GM23338 (cell line): Measurements from ENCODE around the gene TGM2. TPM values are rescaled to one million over a fixed set of nuclear protein-coding genes. Genes with fewer than 3 reads are reported as not detected.
"Not testable (repeated sequence)": the region's sequence is repeated elsewhere in the genome, so short reads cannot be mapped to it uniquely, and the experiment has no call there.

Experiments
- ATAC-seq: fragments of 200-7000 bp; cut with Tn5 transposase; 3 replicates; pipeline ENCODE4 v1.9.1; 2020
- DNase-seq: peaks from one replicate; pipeline ENCODE4 v3.0.0-alpha.2; 2015; ENCODE audit warnings: low spot score
- H2AFZ ChIP-seq: fragments of 200-600 bp; sonication (generic); 2 replicates; pipeline ENCODE4 v1.8.0; 2016; ENCODE audit warnings: antibody characterized with exemption, mild to moderate bottlenecking, moderate library complexity
- H3F3A ChIP-seq: fragments of 200-600 bp; sonication (generic); replicated peaks from 2 replicates; pipeline ENCODE4 v1.8.0; 2017; ENCODE audit warnings: antibody characterized with exemption, mixed run types, low read depth
- H3K27ac ChIP-seq: fragments of 200-600 bp; sonication (generic); 2 replicates; pipeline ENCODE4 v1.6.1; 2016; ENCODE audit warnings: low read depth
- H3K27me3 ChIP-seq: fragments of 200-600 bp; sonication (generic); 2 replicates; pipeline ENCODE4 v1.8.0; 2016; ENCODE audit warnings: mild to moderate bottlenecking, mixed run types, moderate library complexity; ENCODE audit not compliant: insufficient read depth
- H3K36me3 ChIP-seq: fragments of 200-600 bp; sonication (generic); 2 replicates; pipeline ENCODE4 v1.8.0; 2016; ENCODE audit warnings: mild to moderate bottlenecking; ENCODE audit not compliant: insufficient read depth
- H3K4me1 ChIP-seq: fragments of 200-600 bp; sonication (generic); 2 replicates; pipeline ENCODE4 v1.8.0; 2016; ENCODE audit warnings: mild to moderate bottlenecking, moderate library complexity; ENCODE audit not compliant: insufficient read depth
- H3K4me2 ChIP-seq: fragments of 200-600 bp; sonication (generic); 2 replicates; pipeline ENCODE4 v1.7.1; 2017; ENCODE audit warnings: mixed run types
- H3K4me3 ChIP-seq: fragments of 200-600 bp; sonication (generic); 2 replicates; pipeline ENCODE4 v1.6.1; 2016; ENCODE audit warnings: mixed run types
- H3K79me2 ChIP-seq: fragments of 200-600 bp; sonication (generic); replicated peaks from 2 replicates; pipeline ENCODE4 v1.8.0; 2017; ENCODE audit warnings: mild to moderate bottlenecking; ENCODE audit not compliant: insufficient read depth
- H3K9me2 ChIP-seq: fragments of 200-600 bp; sonication (generic); 2 replicates; pipeline ENCODE4 v1.8.0; 2017; ENCODE audit not compliant: insufficient read depth
- H4K20me1 ChIP-seq: fragments of 200-600 bp; sonication (generic); replicated peaks from 2 replicates; pipeline ENCODE4 v1.8.0; 2017; ENCODE audit warnings: mild to moderate bottlenecking; ENCODE audit not compliant: insufficient read depth
- H3K27ac Mint-ChIP-seq: 2 replicates; pipeline ENCODE4 v1.8.0; 2020; ENCODE audit warnings: inconsistent platforms, mild to moderate bottlenecking, moderate library complexity, mixed read lengths
- H3K27me3 Mint-ChIP-seq: 3 replicates; pipeline ENCODE4 v1.8.0; 2022; ENCODE audit warnings: low read depth, mild to moderate bottlenecking, moderate library complexity, mixed read lengths, inconsistent platforms; ENCODE audit not compliant: insufficient read depth, poor library complexity
- H3K36me3 Mint-ChIP-seq: 3 replicates; pipeline ENCODE4 v1.8.0; 2021; ENCODE audit warnings: low read depth, mild to moderate bottlenecking, inconsistent platforms, moderate library complexity, mixed read lengths
- H3K4me1 Mint-ChIP-seq: 3 replicates; pipeline ENCODE4 v1.8.0; 2020; ENCODE audit warnings: mild to moderate bottlenecking, inconsistent platforms, mixed read lengths
- H3K4me3 Mint-ChIP-seq: 3 replicates; pipeline ENCODE4 v1.8.0; 2021; ENCODE audit warnings: moderate library complexity, mild to moderate bottlenecking, inconsistent platforms, mixed read lengths
- H3K9me3 Mint-ChIP-seq: 3 replicates; pipeline ENCODE4 v1.8.0; 2020; ENCODE audit warnings: moderate library complexity, mild to moderate bottlenecking, inconsistent platforms, mixed read lengths
- STAT1 ChIP-seq: IDR thresholded peaks from one replicate; pipeline ENCODE4 v1.6.1; 2016; ENCODE audit warnings: antibody characterized with exemption; ENCODE audit not compliant: unreplicated experiment
- ZNF462 ChIP-seq: fragments of 250-450 bp; sonication (Bioruptor Pico); IDR thresholded peaks from 2 replicates; pipeline ENCODE4 v1.5.0; 2020; ENCODE audit warnings: mild to moderate bottlenecking, moderate library complexity
- polyA plus RNA-seq: library from polyadenylated mRNA; unstranded; fragments of >200 nt; fragmentation: Nextera tagmentation; extraction: Ambion mirVana; gene quantifications from 2 replicates; pipeline ENCODE4 v1.2.1, GENCODE V29; 2016
- total RNA-seq: library from RNA; depleted of rRNA; stranded (reverse); fragments of >200 nt; shearing (Covaris generic); gene quantifications from 2 replicates; pipeline ENCODE4 v1.2.3, GENCODE V29; 2014

Gene TGM2
- total and polyA plus RNA-seq, 2 experiments from 2014 or later: 0.45 to 1.0 TPM

- TF ChIP-seq ZNF462 (CRISPR knock-in tag) (no peak), STAT1 (no peak)
Observed at GRCh38 chr20:38108438-38108985, 56.6 kb downstream of the TGM2 start (continued).

- H4K20me1 ChIP-seq, H3K79me2 ChIP-seq, H3K36me3 ChIP-seq, H3K27me3 Mint-ChIP-seq, H3K27me3 ChIP-seq, H3K9me2 ChIP-seq, H2AFZ ChIP-seq, H3K9me3 Mint-ChIP-seq, H3K4me3 Mint-ChIP-seq, H3K36me3 Mint-ChIP-seq, ATAC-seq, H3K4me1 Mint-ChIP-seq, H3K27ac Mint-ChIP-seq, H3K4me2 ChIP-seq, H3K4me1 ChIP-seq, DNase-seq, H3F3A ChIP-seq, H3K27ac ChIP-seq, H3K4me3 ChIP-seq: not testable (repeated sequence)
Observed at GRCh38 chr20:38107916-38108315, 57.2 kb downstream of the TGM2 start.

- H3K36me3 Mint-ChIP-seq, H3K9me3 Mint-ChIP-seq: not testable (repeated sequence)
Observed at GRCh38 chr20:38107386-38107785, 57.7 kb downstream of the TGM2 start.

More at GRCh38 chr20:38107386-38107785, 57.7 kb downstream of the TGM2 start:
- H3K4me3 Mint-ChIP-seq, H3K4me3 ChIP-seq, H3K79me2 ChIP-seq, H3K36me3 ChIP-seq, H3K27me3 Mint-ChIP-seq, H2AFZ ChIP-seq, DNase-seq, ATAC-seq, H3F3A ChIP-seq, H3K27ac ChIP-seq, H3K4me2 ChIP-seq, H3K4me1 ChIP-seq, H3K27me3 ChIP-seq, H3K9me2 ChIP-seq, H4K20me1 ChIP-seq, H3K27ac Mint-ChIP-seq, H3K4me1 Mint-ChIP-seq: not testable (repeated sequence)
